SHP77 (cell line): Measurements from ENCODE around the gene UBL4A.

Experiments
- DNase-seq, 2 experiments: peaks; one replicate each; lab custom pipeline; 2025; lab: John Stamatoyannopoulos, UW

Gene UBL4A

GRCh38 chrX:154462396-154462795 is 24.0 kb downstream of the UBL4A start:
- DNase-seq: no peak

- DNase-seq: no peak
These were observed 26.1 kb downstream of the UBL4A start for GRCh38 chrX:154460326-154460725.

- DNase-seq: no peak
These were observed 26.6 kb downstream of the UBL4A start for GRCh38 chrX:154459832-154460231.

GRCh38 chrX:154458954-154459778 is 27.2 kb downstream of the UBL4A start:
- no peak for DNase-seq

- DNase-seq: no peak
These were observed 28.1 kb downstream of the UBL4A start, which contains the start of gene PLXNA3 for GRCh38 chrX:154458116-154458953. TSS of gene PLXNA3 (plus strand) at chrX:154458281. CDS start at chrX:154460184, 1,903 bp downstream.

GRCh38 chrX:154457491-154458115 is 28.8 kb downstream of the UBL4A start:
- DNase-seq: no peak

- no peak for DNase-seq
These were observed 33.6 kb downstream of the UBL4A start for GRCh38 chrX:154452823-154453222.

- DNase-seq: no peak
These were observed 36.1 kb downstream of the UBL4A start for GRCh38 chrX:154450312-154450711.

- no peak for DNase-seq
These were observed 36.8 kb downstream of the UBL4A start for GRCh38 chrX:154449618-154450017.

GRCh38 chrX:154448484-154448883 is 37.9 kb downstream of the UBL4A start:
- DNase-seq: no peak

- no peak for DNase-seq
These were observed 40.0 kb downstream of the UBL4A start for GRCh38 chrX:154446430-154446829.

GRCh38 chrX:154445776-154446175 is 40.6 kb downstream of the UBL4A start:
- DNase-seq: no peak

GRCh38 chrX:154444755-154445246 is 41.6 kb downstream of the UBL4A start:
- no peak for DNase-seq

GRCh38 chrX:154443992-154444754 is 42.2 kb downstream of the UBL4A start, which contains the start of gene FAM50A:
TSS of gene FAM50A (plus strand) at chrX:154444141. CDS start at chrX:154444236, 95 bp downstream.
- DNase-seq: peak in 1 of 2 experiments; percentile 50

- no peak for DNase-seq
These were observed 42.9 kb downstream of the UBL4A start for GRCh38 chrX:154443479-154443910.

- DNase-seq: no peak
These were observed 44.3 kb downstream of the UBL4A start for GRCh38 chrX:154441984-154442707.

GRCh38 chrX:154441564-154441963 is 44.9 kb downstream of the UBL4A start:
- DNase-seq: no peak

- no peak for DNase-seq
These were observed 45.6 kb downstream of the UBL4A start for GRCh38 chrX:154440623-154441357.

- no peak for DNase-seq
These were observed 46.6 kb downstream of the UBL4A start for GRCh38 chrX:154439841-154440240.
